PFSK-1 (cell line): ENCODE data around the gene ASCC3.

ENCODE experiments used
- POLR2AphosphoS5 ChIP-seq: IDR thresholded peaks from 2 replicates; pipeline ENCODE4 v1.6.1; 2012; ENCODE audit warnings: low read depth, mild to moderate bottlenecking, control low read depth, low read length, moderate library complexity
- REST ChIP-seq, 2 experiments: IDR thresholded peaks; 2 replicates each; pipeline versions ENCODE4 v1.6.1 to v1.8.0; 2011 to 2012; ENCODE audit warnings: low read depth in 2 of 2, low read length in 2 of 2, control low read depth in 1 of 2, inconsistent platforms in 1 of 2, mild to moderate bottlenecking in 1 of 2, moderate library complexity in 1 of 2; ENCODE audit not compliant: insufficient read depth in 1 of 2

DNA sequence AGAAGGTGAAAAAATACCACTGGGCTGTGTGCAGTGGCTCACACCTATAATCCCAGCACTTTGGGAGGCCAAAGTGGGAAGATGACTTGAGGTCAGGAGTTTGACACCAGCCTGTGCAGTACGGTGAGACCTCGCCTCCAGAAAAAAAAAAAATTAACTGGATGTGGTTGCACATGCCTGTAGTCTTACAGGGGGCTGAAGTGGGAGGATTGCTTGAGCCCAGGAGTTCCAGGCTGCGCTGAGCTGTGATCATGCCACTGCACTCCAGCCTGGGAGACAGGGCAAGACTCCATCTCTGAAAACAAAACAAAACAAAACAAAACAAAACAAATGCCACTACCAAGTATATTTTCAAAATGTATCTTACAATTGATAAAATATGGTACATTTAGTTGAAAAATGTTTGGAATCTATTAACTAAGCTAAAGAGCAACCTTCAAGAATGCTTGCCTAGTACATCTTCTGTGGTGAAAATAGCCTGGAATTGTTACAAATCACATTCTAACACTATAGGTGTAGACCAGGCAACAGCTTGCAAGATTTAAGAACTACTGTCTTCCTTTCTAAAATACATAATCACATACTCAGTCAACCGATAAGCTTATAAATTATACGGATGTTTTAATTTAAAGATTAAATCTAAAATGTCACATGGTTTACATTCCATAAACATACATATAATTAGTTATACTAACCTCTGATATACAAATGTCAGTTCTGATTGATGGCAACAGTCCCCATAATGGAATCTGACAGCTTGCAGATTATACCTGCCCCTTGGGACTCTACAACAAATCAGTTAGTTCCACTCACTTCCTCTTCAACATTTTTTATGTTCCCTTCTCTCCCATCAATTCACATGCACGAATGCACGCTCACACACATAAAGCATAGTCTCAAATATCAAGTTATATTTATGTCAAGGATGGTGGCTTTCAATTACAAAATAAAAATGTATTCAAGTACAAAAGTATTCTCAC lies 150.8 kb downstream of the ASCC3 start:
- TF ChIP-seq POLR2AphosphoS5 (no peak), REST (IDR thresholded peaks at IDR 0.05; ENCODE audit: insufficient read depth in 1 of 2, low read depth in 2 of 2, low read length in 2 of 2) (no peak)
